PC-9 (cell line): ENCODE measurements around the gene LETM1.

Experiments used
- EZH2 ChIP-seq: fragments of 200-600 bp; sonication (generic); IDR thresholded peaks from 2 replicates; pipeline ENCODE4 v1.8.0; 2017; ENCODE audit warnings: antibody characterized with exemption, low read depth
- TF ChIP-seq, protein P1 (sequence below): fragments of 200-600 bp; sonication (generic); conservative IDR thresholded peaks from 2 replicates; pipeline ENCODE4 v1.6.1; 2017; ENCODE audit warnings: mixed run types, antibody characterized with exemption, mild to moderate bottlenecking, moderate library complexity

DNA sequence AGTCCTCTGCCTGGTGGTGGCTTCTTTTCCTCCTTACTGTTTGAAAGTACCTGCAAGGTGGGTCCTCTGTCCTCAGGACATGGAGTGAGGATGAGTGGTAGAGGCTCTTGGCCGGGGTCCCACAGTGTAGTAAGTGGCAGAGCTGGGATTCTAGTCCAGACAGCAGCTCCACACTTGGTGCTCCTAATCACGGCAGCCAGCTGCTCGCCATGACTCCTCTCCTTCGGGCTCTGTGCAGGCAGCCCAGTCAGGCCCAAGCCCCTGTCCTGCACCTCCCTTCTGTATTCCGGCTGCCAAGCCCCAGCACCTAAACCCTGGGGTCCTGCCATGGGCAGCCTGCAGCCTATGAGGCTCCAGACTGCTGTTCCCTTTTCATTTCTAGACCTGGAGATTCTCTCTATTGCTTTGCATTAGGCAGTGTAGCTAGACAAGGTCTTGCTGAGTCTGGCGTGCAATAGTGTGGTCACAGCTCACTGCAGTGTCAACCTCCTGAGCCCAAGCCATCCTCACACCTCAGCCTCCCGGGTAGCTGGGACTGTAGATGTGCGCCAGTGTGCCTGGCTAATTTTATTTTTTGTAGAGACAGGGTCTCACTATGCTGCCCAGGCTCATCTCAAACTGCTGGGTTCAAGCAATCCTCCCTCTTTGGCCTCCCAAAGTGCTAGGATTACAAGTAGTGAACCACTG, 40.2 kb upstream of the LETM1 start:
- TF ChIP-seq, protein P1, sequence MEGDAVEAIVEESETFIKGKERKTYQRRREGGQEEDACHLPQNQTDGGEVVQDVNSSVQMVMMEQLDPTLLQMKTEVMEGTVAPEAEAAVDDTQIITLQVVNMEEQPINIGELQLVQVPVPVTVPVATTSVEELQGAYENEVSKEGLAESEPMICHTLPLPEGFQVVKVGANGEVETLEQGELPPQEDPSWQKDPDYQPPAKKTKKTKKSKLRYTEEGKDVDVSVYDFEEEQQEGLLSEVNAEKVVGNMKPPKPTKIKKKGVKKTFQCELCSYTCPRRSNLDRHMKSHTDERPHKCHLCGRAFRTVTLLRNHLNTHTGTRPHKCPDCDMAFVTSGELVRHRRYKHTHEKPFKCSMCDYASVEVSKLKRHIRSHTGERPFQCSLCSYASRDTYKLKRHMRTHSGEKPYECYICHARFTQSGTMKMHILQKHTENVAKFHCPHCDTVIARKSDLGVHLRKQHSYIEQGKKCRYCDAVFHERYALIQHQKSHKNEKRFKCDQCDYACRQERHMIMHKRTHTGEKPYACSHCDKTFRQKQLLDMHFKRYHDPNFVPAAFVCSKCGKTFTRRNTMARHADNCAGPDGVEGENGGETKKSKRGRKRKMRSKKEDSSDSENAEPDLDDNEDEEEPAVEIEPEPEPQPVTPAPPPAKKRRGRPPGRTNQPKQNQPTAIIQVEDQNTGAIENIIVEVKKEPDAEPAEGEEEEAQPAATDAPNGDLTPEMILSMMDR = no peak
- TF ChIP-seq EZH2 = no peak
